ENCODE measurements around the gene PLXND1.

PLXND1 gene

DNA sequence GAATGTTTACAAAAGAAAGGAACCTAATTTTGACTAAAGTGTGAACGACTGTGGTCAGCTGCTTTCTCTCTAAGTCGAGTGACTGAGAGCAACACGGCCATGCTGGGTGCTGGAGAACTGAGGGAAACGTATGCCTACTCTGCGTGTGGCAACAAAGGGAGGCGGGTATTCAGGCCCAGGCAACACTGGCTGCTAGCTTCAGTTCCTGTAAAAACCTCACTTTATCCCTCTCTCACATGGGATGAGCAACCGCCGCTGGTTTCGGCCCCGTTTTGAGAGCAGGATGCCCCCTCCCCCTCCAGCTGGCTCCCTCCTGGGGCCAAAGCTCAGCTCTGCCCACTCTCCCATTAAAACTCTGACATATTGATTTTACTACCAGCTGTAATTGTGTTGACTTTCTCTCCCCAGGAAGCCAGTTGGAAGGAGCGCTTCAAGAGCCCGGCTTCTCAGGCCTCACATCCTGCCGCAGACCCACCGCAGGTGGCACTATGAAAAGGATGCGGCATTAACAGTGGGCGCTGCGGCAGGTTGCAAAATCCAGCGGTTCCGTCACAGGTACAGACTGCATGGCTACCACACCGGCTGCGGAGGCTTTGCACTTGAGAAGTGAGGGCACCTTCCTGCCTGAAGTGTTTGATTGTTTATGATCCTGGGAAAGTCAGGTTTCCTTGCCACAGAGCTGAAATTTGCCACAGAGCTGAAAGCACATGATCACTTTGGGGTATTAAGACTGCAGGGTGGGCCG is 12.7 kb downstream of the PLXND1 start:
- in situ Hi-C loops (cut with MboI; ENCODE audit: low pct_unique_long_range_greater_than_20kb, low sequenced_read_pairs, unreplicated experiment): no loop called here
- DNase-seq (ENCODE audit: low spot score): no peak
- no peak for TF ChIP-seq CTCF (IDR thresholded peaks at IDR 0.05; ENCODE audit: extremely low read depth, insufficient read depth, missing control alignments)

DNA sequence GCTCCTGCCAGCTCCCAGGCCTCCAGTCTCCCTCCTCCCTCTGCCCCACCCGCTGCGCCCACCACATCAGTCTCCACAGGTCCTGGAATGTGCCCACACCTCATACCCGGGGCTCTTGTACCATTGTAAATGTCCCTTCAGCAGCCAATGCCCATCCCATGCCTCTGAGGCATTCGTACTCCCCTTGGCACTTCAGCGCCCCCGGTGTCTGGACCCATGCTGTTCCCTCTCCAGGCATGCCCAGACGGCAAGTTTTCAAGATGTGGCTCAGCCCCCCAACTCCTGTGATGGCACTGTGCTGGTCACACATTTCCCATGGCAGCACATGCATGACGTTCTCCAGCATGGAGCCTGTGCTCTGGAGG is 13.3 kb downstream of the PLXND1 start:
- DNase-seq (ENCODE audit: low spot score): no peak
- in situ Hi-C loops (cut with MboI; ENCODE audit: low pct_unique_long_range_greater_than_20kb, low sequenced_read_pairs, unreplicated experiment): no loop called here
- no peak for TF ChIP-seq CTCF (IDR thresholded peaks at IDR 0.05; ENCODE audit: extremely low read depth, insufficient read depth, missing control alignments)

GRCh38 chr3:129592381-129593131 is 13.9 kb downstream of the PLXND1 start:
- TF ChIP-seq CTCF (IDR thresholded peaks at IDR 0.05; ENCODE audit: extremely low read depth, insufficient read depth, missing control alignments): no peak
- in situ Hi-C loops (cut with MboI; ENCODE audit: low pct_unique_long_range_greater_than_20kb, low sequenced_read_pairs, unreplicated experiment): no loop called here
- DNase-seq (ENCODE audit: low spot score): no peak

GRCh38 chr3:129591932-129592331 is 14.5 kb downstream of the PLXND1 start:
- in situ Hi-C loops (cut with MboI; ENCODE audit: low pct_unique_long_range_greater_than_20kb, low sequenced_read_pairs, unreplicated experiment): no loop called here
- no peak for TF ChIP-seq CTCF (IDR thresholded peaks at IDR 0.05; ENCODE audit: extremely low read depth, insufficient read depth, missing control alignments)
- DNase-seq (ENCODE audit: low spot score): no peak

- in situ Hi-C loops (cut with MboI; ENCODE audit: low pct_unique_long_range_greater_than_20kb, low sequenced_read_pairs, unreplicated experiment): no loop called here
- no peak for TF ChIP-seq CTCF (IDR thresholded peaks at IDR 0.05; ENCODE audit: extremely low read depth, insufficient read depth, missing control alignments)
- DNase-seq (ENCODE audit: low spot score): no peak
Measured at GRCh38 chr3:129590215-129590614, 16.3 kb downstream of the PLXND1 start.

DNA sequence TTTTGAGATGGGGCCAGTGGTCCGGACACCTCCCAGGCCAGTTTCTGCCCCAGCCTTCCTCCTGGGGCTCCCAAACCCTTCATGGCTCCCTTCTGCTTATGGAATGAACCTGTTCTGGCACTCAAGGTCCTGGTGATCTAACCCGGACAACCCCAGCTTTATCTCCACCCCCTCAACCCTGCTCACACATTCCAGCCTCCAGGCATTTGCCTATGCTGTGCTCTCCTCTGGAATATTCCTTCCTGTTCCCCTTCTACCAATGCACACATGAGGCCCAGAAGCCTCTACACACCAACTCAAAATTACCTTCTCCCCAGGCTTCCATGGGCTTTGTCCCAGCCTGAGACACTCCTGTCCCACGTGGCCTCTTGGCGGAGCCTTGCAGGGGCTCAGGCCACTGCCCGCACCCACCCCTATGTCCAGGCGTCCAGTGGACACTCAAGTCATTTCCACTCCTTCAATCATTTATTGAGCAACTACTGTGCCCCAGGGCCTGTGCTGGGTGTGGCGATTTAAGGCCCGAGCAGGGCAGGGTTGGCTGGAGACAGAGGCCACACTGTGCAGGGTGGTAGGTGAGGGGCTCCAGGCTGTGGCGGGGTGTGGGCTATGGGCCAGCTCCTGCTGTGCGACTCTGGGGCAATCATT is 18.8 kb downstream of the PLXND1 start:
- in situ Hi-C loops (cut with MboI; ENCODE audit: low pct_unique_long_range_greater_than_20kb, low sequenced_read_pairs, unreplicated experiment): no loop called here
- no peak for TF ChIP-seq CTCF (IDR thresholded peaks at IDR 0.05; ENCODE audit: extremely low read depth, insufficient read depth, missing control alignments)

More for the DNA sequence above, 18.8 kb downstream of the PLXND1 start:
- no peak for DNase-seq (ENCODE audit: low spot score)

All from GM13977 (cell line).